Mammary epithelial cell (primary cell): ENCODE data around the gene GPR176.

Experiments
- CTCF ChIP-seq, 2 donors: IDR thresholded peaks in 1 of 2; conservative IDR thresholded peaks in 1 of 2; 2 replicates each; pipeline ENCODE4 v1.5.1; 2011 to 2012; ENCODE audit warnings: inconsistent platforms in 2 of 2, low read length in 2 of 2, mild to moderate bottlenecking in 2 of 2, control low read depth in 1 of 2, low read depth in 1 of 2; ENCODE audit not compliant: insufficient read depth in 1 of 2; ENCODE audit errors: extremely low read depth in 1 of 2
- EZH2 ChIP-seq: IDR thresholded peaks from 2 replicates; pipeline ENCODE4 v1.6.1; 2012; ENCODE audit warnings: low read length, inconsistent platforms, borderline replicate concordance

- no peak for TF ChIP-seq CTCF (conservative IDR thresholded peaks at IDR 0.05 in 1 of 2, IDR thresholded peaks at IDR 0.05 in 1 of 2; ENCODE audit: extremely low read depth in 1 of 2, insufficient read depth in 1 of 2, low read depth in 1 of 2, low read length in 2 of 2)
- no peak for TF ChIP-seq EZH2
Measured at GRCh38 chr15:39936187-39936586, 16.1 kb upstream of the GPR176 start.
